Smooth muscle cell (in vitro differentiated cells): Measurements from ENCODE around the gene TRIM63. TPM values are rescaled to one million over a fixed set of nuclear protein-coding genes. Genes with fewer than 3 reads are reported as not detected.
A peak's percentile ranks its signal among the peaks of the same experiment; 100 is the strongest.

ENCODE experiments used
- DNase-seq: peaks from one replicate; lab custom pipeline; 2025; ENCODE audit not compliant: unreplicated experiment; lab: John Stamatoyannopoulos, UW
- H2AFZ ChIP-seq: fragments of 200-600 bp; sonication (generic); 2 replicates; pipeline ENCODE4 v1.6.0; 2016; ENCODE audit warnings: antibody characterized with exemption, low read depth, mild to moderate bottlenecking
- H3F3A ChIP-seq: fragments of 200-600 bp; sonication (generic); 2 replicates; pipeline ENCODE4 v1.6.0; 2017; ENCODE audit warnings: antibody characterized with exemption, low read depth
- H3K27ac ChIP-seq: fragments of 200-600 bp; sonication (generic); 2 replicates; pipeline ENCODE4 v1.5.1; 2016; ENCODE audit warnings: low read depth, mild to moderate bottlenecking
- H3K27me3 ChIP-seq: fragments of 200-600 bp; sonication (generic); 2 replicates; pipeline ENCODE4 v1.6.1; 2016; ENCODE audit warnings: low read depth, mild to moderate bottlenecking
- H3K36me3 ChIP-seq: fragments of 200-600 bp; sonication (generic); 2 replicates; pipeline ENCODE4 v1.5.1; 2016; ENCODE audit warnings: low read depth
- H3K4me1 ChIP-seq: fragments of 200-600 bp; sonication (generic); 2 replicates; pipeline ENCODE4 v1.5.1; 2016; ENCODE audit warnings: low read depth
- H3K4me2 ChIP-seq: fragments of 200-600 bp; sonication (generic); 2 replicates; pipeline ENCODE4 v1.6.0; 2016; ENCODE audit warnings: mild to moderate bottlenecking
- H3K4me3 ChIP-seq: fragments of 200-600 bp; sonication (generic); 2 replicates; pipeline ENCODE4 v1.5.1; 2016; ENCODE audit warnings: mild to moderate bottlenecking
- H3K79me2 ChIP-seq: fragments of 200-600 bp; sonication (generic); 2 replicates; pipeline ENCODE4 v1.6.0; 2016; ENCODE audit warnings: low read depth, mild to moderate bottlenecking
- H3K9ac ChIP-seq: fragments of 200-600 bp; sonication (generic); 2 replicates; pipeline ENCODE4 v1.6.0; 2016; ENCODE audit warnings: low read depth
- H3K9me3 ChIP-seq: fragments of 200-600 bp; sonication (generic); replicated peaks from 2 replicates; pipeline ENCODE4 v1.5.1; 2016; ENCODE audit warnings: low read depth
- H4K20me1 ChIP-seq: fragments of 200-600 bp; sonication (generic); 2 replicates; pipeline ENCODE4 v1.6.0; 2016; ENCODE audit warnings: low read depth
- CTCF ChIP-seq: fragments of 200-600 bp; sonication (generic); IDR thresholded peaks from 2 replicates; pipeline ENCODE4 v1.5.1; 2017; ENCODE audit warnings: borderline replicate concordance, mild to moderate bottlenecking, antibody characterized with exemption; ENCODE audit not compliant: insufficient read depth, poor library complexity, severe bottlenecking
- WGBS: methylation state at CpG from one replicate; pipeline ENCODE4 v1.1.7; 2016; ENCODE audit warnings: low lambda C conversion rate; 5-methylcytosine and 5-hydroxymethylcytosine counted together
- polyA plus RNA-seq: library from polyadenylated mRNA; unstranded; fragments of >200 nt; fragmentation: Nextera tagmentation; extraction: Ambion mirVana; gene quantifications from 2 replicates; pipeline ENCODE4 v1.2.1, GENCODE V29; 2016
- total RNA-seq: library from RNA; depleted of rRNA; stranded (reverse); fragments of >200 nt; gene quantifications from 2 replicates; pipeline ENCODE4 v1.2.3, GENCODE V29; 2014

Gene TRIM63
- total and polyA plus RNA-seq, 2 experiments from 2014 or later: 0.14 TPM; not detected in 1

- Histone ChIP-seq H3K27ac (peak within 1 kb of the TSS; percentile 86), H3K36me3 (no peaks in the 10 kb centered on the region), H3K9ac (peak within 1 kb of the TSS; percentile 61), H3K4me1 (peaks cover 41% of the 10 kb centered on the region), H4K20me1 (no peaks in the 10 kb centered on the region), H3F3A (peaks cover 17% of the 10 kb centered on the region), H2AFZ (no peak within 1 kb of the TSS), H3K9me3 (no peaks in the 10 kb centered on the region), H3K4me3 (peak within 1 kb of the TSS; percentile 40), H3K4me2 (peak within 1 kb of the TSS; percentile 86), H3K79me2 (peaks cover 4% of the 10 kb centered on the region), H3K27me3 (no peaks in the 10 kb centered on the region)
- 37% methylated on average over 15 of the region's 15 CpGs for WGBS
- no peak for TF ChIP-seq CTCF
- DNase-seq: no peak
Observed at GRCh38 chr1:26021647-26022403, 45.6 kb downstream of the TRIM63 start, which contains the start of gene EXTL1. TSS of gene EXTL1 (plus strand) at chr1:26021775. CDS start at chr1:26022647, 872 bp downstream.

- peak overlapping the region; percentile 86 for H3K27ac ChIP-seq
- H3K9me3 ChIP-seq: no peaks in the 10 kb centered on the region
- H3K4me1 ChIP-seq: peaks cover 44% of the 10 kb centered on the region
- no peak for TF ChIP-seq CTCF
- H3K4me2 ChIP-seq: peak overlapping the region; percentile 86
- no peaks in the 10 kb centered on the region for H3K27me3 ChIP-seq
- peak overlapping the region; percentile 61 for H3K9ac ChIP-seq
- peaks cover 4% of the 10 kb centered on the region for H3K79me2 ChIP-seq
- no peaks in the 10 kb centered on the region for H3K36me3 ChIP-seq
- no peaks in the 10 kb centered on the region for H4K20me1 ChIP-seq
- 62% methylated on average over 6 of the region's 6 CpGs for WGBS
- H3F3A ChIP-seq: peaks cover 17% of the 10 kb centered on the region
- DNase-seq: no peak
- peak overlapping the region; percentile 40 for H3K4me3 ChIP-seq
- H2AFZ ChIP-seq: no peak overlapping the region
Observed at GRCh38 chr1:26020941-26021646, 46.3 kb downstream of the TRIM63 start.

- peak overlapping the region; percentile 61 for H3K9ac ChIP-seq
- DNase-seq: no peak
- H4K20me1 ChIP-seq: no peaks in the 10 kb centered on the region
- no peaks in the 10 kb centered on the region for H3K27me3 ChIP-seq
- H3K4me1 ChIP-seq: peaks cover 44% of the 10 kb centered on the region
- H3F3A ChIP-seq: peaks cover 17% of the 10 kb centered on the region
- no peaks in the 10 kb centered on the region for H3K36me3 ChIP-seq
- H3K9me3 ChIP-seq: no peaks in the 10 kb centered on the region
- no peak overlapping the region for H2AFZ ChIP-seq
- H3K79me2 ChIP-seq: peaks cover 4% of the 10 kb centered on the region
- no peak for TF ChIP-seq CTCF
- no peak overlapping the region for H3K4me3 ChIP-seq
- peak overlapping the region; percentile 86 for H3K27ac ChIP-seq
- WGBS: 31% methylated on average over 6 of the region's 6 CpGs
- H3K4me2 ChIP-seq: peak overlapping the region; percentile 86
Observed at GRCh38 chr1:26020330-26020768, 47.1 kb downstream of the TRIM63 start.
